Fibroblast of villous mesenchyme (primary cell): ENCODE results near the gene LINGO1. TPM values are rescaled to one million over a fixed set of nuclear protein-coding genes. Genes with fewer than 3 reads are reported as not detected.

Experiments used
- DNase-seq: peaks from one replicate; pipeline ENCODE4 v3.0.0-alpha.2; 2010; ENCODE audit warnings: low read depth
- H3K4me3 ChIP-seq: 2 replicates; pipeline ENCODE4 v1.5.1; 2011; ENCODE audit warnings: low read depth, mild to moderate bottlenecking, low read length
- total RNA-seq: library from RNA; depleted of rRNA; stranded (reverse); fragments of >200 nt; gene quantifications from 2 replicates; pipeline ENCODE4 v1.2.3, GENCODE V29; 2012
- TF ChIP-seq, protein P1 (sequence below): IDR thresholded peaks from 2 replicates; pipeline ENCODE4 v1.5.1; 2012; ENCODE audit warnings: low read depth, mild to moderate bottlenecking, low read length; ENCODE audit not compliant: insufficient read depth

Gene LINGO1
- total RNA-seq, 1 donor = not detected

DNA sequence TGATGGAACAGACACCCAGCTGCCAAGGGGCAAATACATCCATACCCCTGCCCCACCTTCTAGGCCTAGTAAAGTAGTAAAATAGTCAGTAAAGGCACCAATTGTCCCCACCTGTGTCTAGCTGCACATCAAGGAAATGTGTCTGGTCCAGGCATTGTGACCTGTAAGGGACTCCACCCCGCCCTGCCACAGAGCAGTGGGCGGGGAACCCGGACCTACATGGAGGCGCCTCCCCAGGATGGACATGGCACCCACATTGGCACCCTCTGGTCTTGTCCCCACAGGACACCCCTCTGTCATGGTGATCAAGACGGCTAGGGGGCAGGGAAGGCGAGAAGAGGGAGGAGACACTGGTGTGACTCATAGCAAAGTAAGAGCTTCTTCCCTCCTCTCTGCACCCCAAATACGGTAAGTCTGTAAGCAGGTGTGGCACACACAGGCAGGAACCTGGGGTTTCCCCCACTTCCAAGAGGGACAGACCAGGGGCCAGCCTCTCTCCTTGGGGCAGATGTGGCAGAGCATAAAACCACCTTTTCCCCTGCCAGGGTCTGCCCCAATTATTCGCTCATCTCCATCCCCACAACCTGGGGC, 13.5 kb upstream of the LINGO1 start:
- no peak overlapping the region for H3K4me3 ChIP-seq
- DNase-seq = no peak
- TF ChIP-seq, protein P1, sequence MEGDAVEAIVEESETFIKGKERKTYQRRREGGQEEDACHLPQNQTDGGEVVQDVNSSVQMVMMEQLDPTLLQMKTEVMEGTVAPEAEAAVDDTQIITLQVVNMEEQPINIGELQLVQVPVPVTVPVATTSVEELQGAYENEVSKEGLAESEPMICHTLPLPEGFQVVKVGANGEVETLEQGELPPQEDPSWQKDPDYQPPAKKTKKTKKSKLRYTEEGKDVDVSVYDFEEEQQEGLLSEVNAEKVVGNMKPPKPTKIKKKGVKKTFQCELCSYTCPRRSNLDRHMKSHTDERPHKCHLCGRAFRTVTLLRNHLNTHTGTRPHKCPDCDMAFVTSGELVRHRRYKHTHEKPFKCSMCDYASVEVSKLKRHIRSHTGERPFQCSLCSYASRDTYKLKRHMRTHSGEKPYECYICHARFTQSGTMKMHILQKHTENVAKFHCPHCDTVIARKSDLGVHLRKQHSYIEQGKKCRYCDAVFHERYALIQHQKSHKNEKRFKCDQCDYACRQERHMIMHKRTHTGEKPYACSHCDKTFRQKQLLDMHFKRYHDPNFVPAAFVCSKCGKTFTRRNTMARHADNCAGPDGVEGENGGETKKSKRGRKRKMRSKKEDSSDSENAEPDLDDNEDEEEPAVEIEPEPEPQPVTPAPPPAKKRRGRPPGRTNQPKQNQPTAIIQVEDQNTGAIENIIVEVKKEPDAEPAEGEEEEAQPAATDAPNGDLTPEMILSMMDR = no peak

DNA sequence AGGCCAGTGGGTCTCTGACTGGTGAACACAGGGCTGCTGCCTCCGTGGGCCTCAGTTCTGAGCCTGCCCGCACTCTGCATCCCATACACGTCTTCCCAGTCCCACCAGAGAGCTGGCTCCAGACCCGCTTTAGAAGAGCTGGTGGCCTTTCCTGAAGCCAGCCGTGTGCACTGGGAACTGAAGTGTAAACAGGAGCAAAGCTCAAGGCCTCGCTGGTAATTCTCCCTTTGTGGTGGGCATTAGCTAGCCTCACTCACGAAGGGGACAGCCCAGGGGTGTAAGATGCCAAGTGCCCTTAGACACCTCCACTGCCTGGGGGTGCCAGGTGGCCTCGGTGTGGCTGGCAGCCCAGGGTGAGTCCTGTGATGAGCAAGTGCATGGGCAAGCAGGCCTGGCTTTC, 12.9 kb upstream of the LINGO1 start:
- no peak overlapping the region for H3K4me3 ChIP-seq
- DNase-seq = no peak
- TF ChIP-seq, protein P1 = no peak

DNA sequence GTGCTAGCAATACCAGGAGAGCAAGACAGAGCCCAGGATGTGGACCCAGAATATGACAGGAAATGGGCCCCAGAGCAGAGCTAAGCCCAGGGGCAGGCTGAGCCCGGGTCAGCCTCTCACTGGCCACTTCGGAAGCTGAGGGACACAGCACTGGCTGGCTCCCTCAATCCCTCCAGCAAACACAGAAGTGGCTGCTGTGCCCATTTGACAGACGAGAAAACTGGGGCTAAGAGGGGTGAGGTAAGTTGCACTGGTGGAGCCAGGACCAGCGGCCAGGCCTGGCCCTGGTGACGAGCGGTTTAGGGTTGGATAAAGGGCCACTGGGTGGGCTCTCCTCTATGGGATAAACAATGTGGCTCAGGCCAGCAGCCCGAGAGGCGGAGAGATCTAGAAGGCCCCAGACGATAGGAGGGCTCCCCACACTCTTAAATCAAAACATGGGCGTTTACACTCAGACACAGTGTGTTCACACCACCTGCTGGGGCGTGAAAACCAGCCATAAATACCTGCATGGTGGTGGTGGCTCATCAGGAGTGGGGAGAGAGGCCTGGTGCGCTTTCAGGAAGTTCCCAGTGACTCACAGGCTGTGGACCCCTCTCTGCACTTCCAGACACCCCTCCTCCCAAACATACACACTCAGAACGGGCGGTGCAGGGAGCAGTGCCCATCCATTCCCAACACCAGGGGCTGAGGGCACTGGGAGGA, 12.0 kb upstream of the LINGO1 start:
- DNase-seq = no peak
- H3K4me3 ChIP-seq = no peak overlapping the region
- TF ChIP-seq, protein P1 = no peak

DNA sequence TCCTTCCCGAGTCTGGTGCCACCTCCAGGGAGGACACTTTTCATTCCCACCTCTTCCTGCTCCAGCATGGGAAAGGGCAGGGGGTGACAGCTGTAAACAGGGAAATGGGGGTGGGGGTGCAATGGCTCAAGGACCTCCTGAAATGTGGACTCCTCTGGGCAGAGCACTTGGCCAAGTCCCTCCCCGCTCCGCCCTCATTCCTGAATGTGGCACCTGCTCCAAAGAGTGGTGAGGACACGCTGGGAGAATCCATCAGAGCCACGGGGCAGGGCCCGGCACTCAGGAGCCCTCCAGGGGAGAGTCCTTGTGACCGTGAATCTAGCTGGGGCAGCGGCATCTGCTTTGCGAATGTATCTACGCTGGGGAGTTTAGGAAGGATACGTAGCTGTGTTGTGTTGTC, 11.1 kb upstream of the LINGO1 start:
- no peak for DNase-seq
- TF ChIP-seq, protein P1 = no peak
- H3K4me3 ChIP-seq = no peak overlapping the region

DNA sequence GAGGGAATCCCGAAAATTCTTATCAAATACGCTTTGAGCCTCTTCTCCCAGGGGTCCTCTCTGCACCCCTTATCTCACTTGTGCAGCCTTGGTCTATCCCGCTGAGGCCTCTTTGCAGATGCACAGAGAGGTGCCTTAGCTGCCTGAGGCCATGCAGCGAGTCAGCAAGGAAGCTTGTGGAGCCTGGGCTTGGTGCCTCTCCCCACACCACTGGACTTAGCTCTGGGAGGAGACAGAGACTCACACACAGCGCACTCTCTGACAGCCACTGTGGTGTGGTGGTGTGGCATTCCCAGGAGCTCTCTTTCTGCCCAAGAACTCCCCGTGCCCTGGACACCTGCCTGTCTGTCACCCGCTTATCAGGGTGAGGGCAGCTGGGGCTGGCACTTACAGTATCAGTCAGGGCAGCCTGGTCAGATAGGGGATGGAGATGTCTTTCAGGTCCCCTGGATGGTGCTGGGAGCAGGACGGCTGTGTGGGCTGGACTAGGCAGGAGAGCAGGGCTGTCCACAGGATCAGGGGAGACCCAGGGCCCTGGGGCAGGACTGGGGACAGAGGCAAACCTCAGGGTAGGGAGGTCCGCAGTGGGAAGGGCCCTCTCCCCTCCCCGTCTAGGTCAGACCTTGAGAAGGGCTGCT, 10.2 kb upstream of the LINGO1 start:
- TF ChIP-seq, protein P1 = no peak
- DNase-seq = no peak
- H3K4me3 ChIP-seq = no peak overlapping the region

DNA sequence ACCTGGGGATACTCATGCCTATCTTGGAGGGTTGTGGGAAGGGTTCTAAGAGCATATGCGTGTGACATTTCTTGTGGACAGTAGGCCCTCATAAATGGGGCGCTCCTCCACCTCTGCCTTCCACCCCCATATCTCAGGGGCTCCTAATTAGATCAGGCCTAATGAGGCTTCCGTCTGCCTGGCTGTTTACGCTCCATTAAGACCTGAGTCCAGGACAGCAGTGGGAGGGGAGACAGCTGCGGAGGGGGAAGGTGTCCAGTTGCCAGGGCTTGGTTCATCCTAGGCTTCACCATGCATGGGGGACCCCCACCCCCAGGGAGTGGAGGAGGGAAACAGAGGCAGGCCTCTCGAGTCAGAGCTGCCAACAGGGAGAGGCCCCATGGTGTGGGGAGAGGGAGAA, 9.3 kb upstream of the LINGO1 start:
- TF ChIP-seq, protein P1 = no peak
- DNase-seq = no peak
- H3K4me3 ChIP-seq = no peak overlapping the region
